Transverse colon (tissue), 4 donors: Measurements from ENCODE around the gene SCTR. TPM values are rescaled to one million over a fixed set of nuclear protein-coding genes. Genes with fewer than 3 reads are reported as not detected.

Experiments
- DNase-seq: peaks from one replicate; pipeline ENCODE4 v3.0.0-alpha.2; 2019
- H3K27ac ChIP-seq, 4 donors: fragments of 200-600 bp; sonication (generic); 2 replicates each; pipeline ENCODE4 v1.5.1; 2016 to 2018; ENCODE audit warnings: inconsistent platforms in 4 of 4
- H3K27me3 ChIP-seq: fragments of 200-600 bp; sonication (generic); 2 replicates; pipeline ENCODE4 v1.5.1; 2017; ENCODE audit warnings: inconsistent platforms
- H3K36me3 ChIP-seq, 4 donors: fragments of 200-600 bp; sonication (generic); 2 replicates each; pipeline ENCODE4 v1.5.1; 2017 to 2019; ENCODE audit warnings: inconsistent platforms in 4 of 4
- H3K4me1 ChIP-seq, 4 donors: fragments of 200-600 bp; sonication (generic); 2 replicates each; pipeline ENCODE4 v1.5.1; 2017 to 2020; ENCODE audit warnings: inconsistent platforms in 4 of 4
- H3K4me3 ChIP-seq, 4 donors: fragments of 200-600 bp; sonication (generic); 1 replicate in 1 of 4; 2 replicates in 3 of 4; pipeline versions ENCODE4 v1.5.1 to v1.6.1; 2017 to 2019; ENCODE audit warnings: inconsistent platforms in 4 of 4
- H3K9me3 ChIP-seq, 2 donors: fragments of 200-600 bp; sonication (generic); 2 replicates each; pipeline ENCODE4 v1.5.1; 2017 to 2019; ENCODE audit warnings: inconsistent platforms in 2 of 2
- EP300 ChIP-seq: sonication (generic); formaldehyde crosslinking; IDR thresholded peaks from one replicate; pipeline ENCODE4 v1.6.1; 2017; ENCODE audit warnings: antibody characterized with exemption, low read depth
- POLR2A ChIP-seq: fragments of 450-650 bp; IDR thresholded peaks from one replicate; pipeline ENCODE4 v1.6.1; 2016; ENCODE audit warnings: antibody characterized with exemption, mild to moderate bottlenecking, moderate library complexity
- POLR2AphosphoS5 ChIP-seq, 3 donors: sonication (generic); formaldehyde crosslinking; IDR thresholded peaks; one replicate each; pipeline ENCODE4 v1.6.1; 2016; ENCODE audit warnings: antibody characterized with exemption in 3 of 3
- WGBS, 2 donors: methylation state at CpG; one replicate each; pipeline ENCODE4 v1.1.5; 2018; ENCODE audit warnings: low coverage in 1 of 2; 5-methylcytosine and 5-hydroxymethylcytosine counted together
- in situ Hi-C, 4 donors: fragments of 200-750 bp; cut with MboI; loops; one replicate each; pipeline versions ENCODE4 v1.15.0 to v1.15.1; 2017; ENCODE audit warnings: low sequenced_read_pairs in 3 of 4, low pct_ligation_motif_present in 1 of 4, low pct_unique_long_range_greater_than_20kb in 1 of 4
- intact Hi-C: fragments of 100-400 bp; cut with DNase I; formaldehyde crosslinking; loops from one replicate; pipeline ENCODE4 v1.15.1; 2023; ENCODE audit warnings: low total_unique reads
- total RNA-seq, 4 donors: library from RNA; depleted of rRNA; stranded (reverse); fragments of >200 nt; gene quantifications; one replicate each; pipeline ENCODE4 v1.1.0, GENCODE V29; 2016
- TF ChIP-seq, protein P1 (sequence below), 5 experiments: fragments of 200-600 bp in 3 of 5; fragments of 450-650 bp in 2 of 5; sonication (generic) in 3 of 5; IDR thresholded peaks; 1 replicate in 2 of 5; 2 replicates in 3 of 5; pipeline ENCODE4 v1.5.1; 2016 to 2017; ENCODE audit warnings: antibody characterized with exemption in 5 of 5, inconsistent platforms in 3 of 5, mild to moderate bottlenecking in 2 of 5, moderate library complexity in 1 of 5

The SCTR gene
- total RNA-seq, 4 donors from 2014 or later, result not detected

DNA sequence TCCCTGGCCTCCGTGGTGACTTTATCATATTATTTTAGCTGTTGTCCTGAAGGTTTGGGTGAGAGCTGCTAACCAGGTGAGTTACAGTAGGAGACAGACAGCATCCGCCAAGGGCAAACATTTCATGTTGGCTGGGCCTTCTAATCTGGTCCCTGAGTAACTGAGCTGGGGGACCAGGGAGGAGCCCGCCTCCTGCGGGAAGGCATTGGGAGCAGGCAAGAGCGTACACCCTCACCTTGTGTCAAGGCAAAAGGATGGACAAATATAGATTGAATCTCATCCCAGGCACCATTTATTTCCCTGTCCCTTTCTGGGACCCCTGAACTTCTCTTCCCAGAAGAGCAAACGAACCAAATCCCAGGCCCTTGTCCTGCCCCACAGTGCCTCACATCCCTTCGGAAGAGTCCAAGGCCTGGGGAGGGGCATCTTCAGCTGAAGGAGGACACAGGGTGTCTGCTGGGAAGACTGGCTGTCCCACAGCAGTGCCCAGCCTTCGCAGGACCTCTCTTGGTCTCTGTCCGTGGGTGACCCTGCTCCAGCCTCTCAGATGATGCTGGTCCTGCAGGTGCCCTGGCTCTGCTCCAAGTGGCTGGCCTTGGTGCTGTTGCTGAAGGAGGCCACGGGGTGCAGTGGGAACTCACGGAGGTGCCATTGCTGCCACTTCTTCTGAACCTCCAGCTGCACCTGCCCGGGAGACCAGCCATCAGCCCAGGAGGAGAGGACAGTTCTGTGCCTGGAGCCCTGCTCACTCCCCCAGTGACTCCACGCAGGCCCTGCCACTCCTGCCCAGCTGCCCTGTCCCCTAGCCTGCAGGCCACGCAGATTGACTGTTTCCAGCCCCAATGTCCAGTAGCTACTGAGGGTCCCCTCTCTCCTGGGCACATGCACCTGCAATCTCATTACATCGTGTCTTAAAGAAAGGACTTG lies 84.4 kb downstream of the SCTR start:
- in situ Hi-C loops, result no loop called here
- intact Hi-C loops, result no loop called here
- Histone ChIP-seq H3K36me3 (no peaks in the 10 kb centered on the region), H3K9me3 (no peaks in the 10 kb centered on the region), H3K27ac (no peak overlapping the region), H3K4me3 (no peak overlapping the region), H3K4me1 (peaks cover 0 to 10% (median 5%) of the 10 kb centered on the region in 4 donors), H3K27me3 (no peaks in the 10 kb centered on the region)
- WGBS, 2 donors, result 78 to 83% methylated on average over 1 to 15 of the region's 15 CpGs
- TF ChIP-seq POLR2AphosphoS5 (IDR thresholded peaks at IDR 0.05) (no peak), EP300 (no peak), POLR2A (no peak)
- TF ChIP-seq, protein P1, sequence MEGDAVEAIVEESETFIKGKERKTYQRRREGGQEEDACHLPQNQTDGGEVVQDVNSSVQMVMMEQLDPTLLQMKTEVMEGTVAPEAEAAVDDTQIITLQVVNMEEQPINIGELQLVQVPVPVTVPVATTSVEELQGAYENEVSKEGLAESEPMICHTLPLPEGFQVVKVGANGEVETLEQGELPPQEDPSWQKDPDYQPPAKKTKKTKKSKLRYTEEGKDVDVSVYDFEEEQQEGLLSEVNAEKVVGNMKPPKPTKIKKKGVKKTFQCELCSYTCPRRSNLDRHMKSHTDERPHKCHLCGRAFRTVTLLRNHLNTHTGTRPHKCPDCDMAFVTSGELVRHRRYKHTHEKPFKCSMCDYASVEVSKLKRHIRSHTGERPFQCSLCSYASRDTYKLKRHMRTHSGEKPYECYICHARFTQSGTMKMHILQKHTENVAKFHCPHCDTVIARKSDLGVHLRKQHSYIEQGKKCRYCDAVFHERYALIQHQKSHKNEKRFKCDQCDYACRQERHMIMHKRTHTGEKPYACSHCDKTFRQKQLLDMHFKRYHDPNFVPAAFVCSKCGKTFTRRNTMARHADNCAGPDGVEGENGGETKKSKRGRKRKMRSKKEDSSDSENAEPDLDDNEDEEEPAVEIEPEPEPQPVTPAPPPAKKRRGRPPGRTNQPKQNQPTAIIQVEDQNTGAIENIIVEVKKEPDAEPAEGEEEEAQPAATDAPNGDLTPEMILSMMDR (IDR thresholded peaks at IDR 0.05), result no peak
- DNase-seq, result no peak

DNA sequence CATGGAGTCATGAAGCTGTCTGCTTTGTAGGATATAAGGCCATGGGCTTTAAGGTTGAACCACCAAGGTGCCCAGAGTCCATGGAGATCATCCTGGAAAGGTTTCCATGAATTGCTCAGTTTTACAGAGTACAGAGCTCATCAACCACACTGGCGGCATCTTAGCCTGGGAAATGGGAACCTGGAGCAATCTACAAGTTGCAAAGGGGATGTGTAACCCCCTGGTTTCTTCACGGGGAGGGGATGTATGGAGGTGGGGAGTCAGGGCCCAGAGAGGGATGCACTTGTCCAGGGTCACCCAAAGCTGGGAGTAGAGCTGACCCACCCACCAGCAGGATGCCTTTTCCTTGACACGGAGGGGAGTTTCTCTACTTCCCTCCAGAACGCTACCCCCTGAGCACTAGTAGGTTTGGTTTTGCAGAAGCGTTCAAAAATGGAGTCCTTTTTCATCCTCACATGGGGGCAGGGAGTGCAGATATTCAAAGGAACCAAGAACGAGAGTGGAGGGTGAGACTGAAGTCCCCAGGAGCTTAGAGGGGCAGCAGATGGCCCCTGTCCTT lies 85.5 kb downstream of the SCTR start:
- Histone ChIP-seq H3K27ac (no peak overlapping the region), H3K27me3 (no peaks in the 10 kb centered on the region), H3K4me3 (no peak overlapping the region), H3K9me3 (no peaks in the 10 kb centered on the region), H3K36me3 (no peaks in the 10 kb centered on the region), H3K4me1 (peaks cover 0 to 19% (median 9%) of the 10 kb centered on the region in 4 donors)
- WGBS, 2 donors, result 60 to 83% methylated on average over 1 to 6 of the region's 6 CpGs
- no peak for DNase-seq
- in situ Hi-C loops, result no loop called here
- intact Hi-C loops, result no loop called here
- TF ChIP-seq EP300 (no peak), POLR2A (no peak), POLR2AphosphoS5 (IDR thresholded peaks at IDR 0.05) (no peak)
- TF ChIP-seq, protein P1 (IDR thresholded peaks at IDR 0.05), result no peak

DNA sequence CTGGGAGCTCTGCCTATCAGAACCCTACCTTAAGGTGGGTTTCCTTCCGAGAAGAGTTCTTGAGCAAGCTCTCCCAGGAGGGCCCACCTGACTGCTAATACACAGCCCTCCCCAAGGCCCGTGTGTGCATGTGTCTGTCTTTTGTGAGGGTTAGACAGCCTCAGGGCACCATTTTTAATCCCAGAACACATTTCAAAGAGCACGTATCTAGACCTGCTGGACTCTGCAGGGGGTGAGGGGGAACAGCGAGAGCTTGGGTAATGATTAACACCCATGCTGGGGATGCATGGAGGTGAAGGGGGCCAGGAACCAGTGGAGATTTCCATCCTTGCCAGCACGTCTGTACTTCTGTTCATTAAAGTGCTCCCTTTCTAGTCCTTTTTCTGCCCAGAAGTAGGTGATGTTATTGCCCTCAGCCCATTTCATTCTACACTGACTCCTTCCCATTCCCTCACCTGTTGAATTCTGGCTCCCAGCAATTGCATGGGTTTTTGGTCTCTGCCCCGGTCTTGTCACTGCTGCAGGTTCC lies 86.1 kb downstream of the SCTR start:
- H3K36me3 ChIP-seq, result no peaks in the 10 kb centered on the region
- intact Hi-C loops (no loop called here), in situ Hi-C loops (no loop called here)
- WGBS, 2 donors, result 80 to 88% methylated on average over 1 to 6 of the region's 6 CpGs
- peaks cover 0 to 25% (median 13%) of the 10 kb centered on the region in 4 donors for H3K4me1 ChIP-seq
- no peaks in the 10 kb centered on the region for H3K9me3 ChIP-seq
- no peaks in the 10 kb centered on the region for H3K27me3 ChIP-seq
- H3K4me3 ChIP-seq, result no peak overlapping the region
- H3K27ac ChIP-seq, result no peak overlapping the region
- DNase-seq, result no peak
- TF ChIP-seq POLR2A (no peak), EP300 (no peak)

DNA sequence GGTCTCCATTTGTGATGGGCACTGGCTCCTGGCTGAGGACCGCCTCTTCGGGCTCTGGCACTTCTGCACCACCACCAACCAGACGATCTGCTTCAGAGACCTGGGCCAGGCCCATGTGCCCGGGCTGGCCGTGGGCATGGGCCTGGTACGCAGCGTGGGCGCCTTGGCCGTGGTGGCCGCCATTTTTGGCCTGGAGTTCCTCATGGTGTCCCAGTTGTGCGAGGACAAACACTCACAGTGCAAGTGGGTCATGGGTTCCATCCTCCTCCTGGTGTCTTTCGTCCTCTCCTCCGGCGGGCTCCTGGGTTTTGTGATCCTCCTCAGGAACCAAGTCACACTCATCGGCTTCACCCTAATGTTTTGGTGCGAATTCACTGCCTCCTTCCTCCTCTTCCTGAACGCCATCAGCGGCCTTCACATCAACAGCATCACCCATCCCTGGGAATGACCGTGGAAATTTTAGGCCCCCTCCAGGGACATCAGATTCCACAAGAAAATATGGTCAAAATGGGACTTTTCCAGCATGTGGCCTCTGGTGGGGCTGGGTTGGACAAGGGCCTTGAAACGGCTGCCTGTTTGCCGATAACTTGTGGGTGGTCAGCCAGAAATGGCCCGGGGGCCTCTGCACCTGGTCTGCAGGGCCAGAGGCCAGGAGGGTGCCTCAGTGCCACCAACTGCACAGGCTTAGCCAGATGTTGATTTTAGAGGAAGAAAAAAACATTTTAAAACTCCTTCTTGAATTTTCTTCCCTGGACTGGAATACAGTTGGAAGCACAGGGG lies 87.1 kb downstream of the SCTR start:
- DNase-seq, result no peak
- Histone ChIP-seq H3K4me3 (no peak overlapping the region), H3K9me3 (no peaks in the 10 kb centered on the region), H3K36me3 (no peaks in the 10 kb centered on the region), H3K27ac (no peak overlapping the region), H3K4me1 (peaks cover 0 to 30% (median 17%) of the 10 kb centered on the region in 4 donors), H3K27me3 (no peaks in the 10 kb centered on the region)
- in situ Hi-C loops (no loop called here), intact Hi-C loops (no loop called here)
- WGBS, 2 donors, result 91% methylated on average over 20 of the region's 22 CpGs; no CpG with 5 or more reads in 1 of the 2 donors
- TF ChIP-seq POLR2AphosphoS5 (IDR thresholded peaks at IDR 0.05) (no peak), EP300 (no peak), POLR2A (no peak)
- TF ChIP-seq, protein P1 (IDR thresholded peaks at IDR 0.05), result no peak
